IMR-90 (cell line): ENCODE data around the gene PSMD1. TPM values are rescaled to one million over a fixed set of nuclear protein-coding genes. Genes with fewer than 3 reads are reported as not detected.

ENCODE experiments used
- ATAC-seq: fragments of 200-7000 bp; cut with Tn5 transposase; 2 replicates; pipeline ENCODE4 v1.9.1; 2020; ENCODE audit warnings: low read depth, mild to moderate bottlenecking, moderate library complexity
- BruUV-seq: library from RNA; stranded (reverse); fragments of 400-500 nt; replicated peaks from 2 replicates; lab custom pipeline; 2021; lab: Mats Ljungman, UMichigan
- CTCF ChIA-PET: fragments of 300-600 bp; formaldehyde crosslinking; extraction: SDS; loops from one replicate; lab custom pipeline; 2021; ENCODE audit warnings: antibody characterized with exemption; lab: Yijun Ruan, JAX
- POLR2A ChIA-PET: fragments of 300-600 bp; sonication (Branson Sonifier 250); formaldehyde crosslinking; loops from one replicate; lab custom pipeline; 2022; ENCODE audit warnings: antibody characterized with exemption; ENCODE audit not compliant: unreplicated experiment; lab: Charles Lee
- DNase-seq: peaks from one replicate; pipeline ENCODE4 v3.0.0; 2013
- H2AFZ ChIP-seq: replicated peaks from 2 replicates; pipeline ENCODE3; 2013; ENCODE audit warnings: low read length, mild to moderate bottlenecking; ENCODE audit not compliant: poor library complexity
- H2AK5ac ChIP-seq: 2 replicates; pipeline ENCODE4 v1.6.1; 2013; ENCODE audit warnings: low read depth, low read length, inconsistent platforms
- H2AK9ac ChIP-seq: replicated peaks from 2 replicates; pipeline ENCODE3; 2013; ENCODE audit warnings: mild to moderate bottlenecking, low read depth, low read length, moderate library complexity; ENCODE audit not compliant: poor library complexity
- H2BK120ac ChIP-seq: 2 replicates; pipeline ENCODE4 v1.6.1; 2013; ENCODE audit warnings: low read depth, low read length, inconsistent platforms
- H2BK15ac ChIP-seq: 3 replicates; pipeline ENCODE4 v1.6.1; 2013; ENCODE audit warnings: low read depth, low read length, inconsistent platforms
- H2BK20ac ChIP-seq: 2 replicates; pipeline ENCODE4 v1.6.1; 2013; ENCODE audit warnings: low read depth, mild to moderate bottlenecking, inconsistent platforms, low read length, moderate library complexity
- H2BK5ac ChIP-seq: 2 replicates; pipeline ENCODE4 v1.6.1; 2013; ENCODE audit warnings: mild to moderate bottlenecking, low read depth, low read length, inconsistent platforms; ENCODE audit not compliant: poor library complexity, severe bottlenecking
- H3K14ac ChIP-seq: replicated peaks from 2 replicates; pipeline ENCODE4 v1.6.1; 2013; ENCODE audit warnings: low read depth, low read length, inconsistent platforms
- H3K18ac ChIP-seq: 2 replicates; pipeline ENCODE4 v1.6.1; 2013; ENCODE audit warnings: low read depth, low read length, control low read depth
- H3K23ac ChIP-seq: 2 replicates; pipeline ENCODE4 v1.6.1; 2013; ENCODE audit warnings: low read depth, low read length, inconsistent platforms
- H3K27ac ChIP-seq: 2 replicates; pipeline ENCODE4 v1.5.1; 2013; ENCODE audit warnings: mild to moderate bottlenecking, control low read depth, low read length; ENCODE audit not compliant: insufficient read depth
- H3K27me3 ChIP-seq: 2 replicates; pipeline ENCODE4 v1.6.1; 2013; ENCODE audit warnings: low read length; ENCODE audit not compliant: control insufficient read depth, insufficient read depth
- H3K36me3 ChIP-seq: 2 replicates; pipeline ENCODE4 v1.6.1; 2013; ENCODE audit warnings: low read length, mixed read lengths; ENCODE audit not compliant: control insufficient read depth, insufficient read depth
- H3K4ac ChIP-seq: 2 replicates; pipeline ENCODE4 v1.6.1; 2013; ENCODE audit warnings: low read depth, low read length, inconsistent platforms
- H3K4me1 ChIP-seq: 2 replicates; pipeline ENCODE4 v1.6.1; 2013; ENCODE audit warnings: low read length, mixed read lengths; ENCODE audit not compliant: control insufficient read depth, insufficient read depth
- H3K4me2 ChIP-seq: 2 replicates; pipeline ENCODE4 v1.6.1; 2013; ENCODE audit warnings: low read depth, mild to moderate bottlenecking, control low read depth, low read length, moderate library complexity
- H3K4me3 ChIP-seq: 2 replicates; pipeline ENCODE4 v1.5.1; 2013; ENCODE audit warnings: low read depth, mild to moderate bottlenecking, control low read depth, low read length, moderate library complexity; ENCODE audit not compliant: insufficient read depth
- H3K56ac ChIP-seq: 2 replicates; pipeline ENCODE4 v1.6.1; 2013; ENCODE audit warnings: low read length, inconsistent platforms; ENCODE audit not compliant: insufficient read depth; ENCODE audit errors: extremely low read depth
- H3K79me1 ChIP-seq, 2 experiments: 2 replicates each; pipeline ENCODE4 v1.6.1; 2013; ENCODE audit warnings: low read length in 2 of 2, inconsistent platforms in 1 of 2, low read depth in 1 of 2
- H3K9ac ChIP-seq: 2 replicates; pipeline ENCODE4 v1.6.1; 2013; ENCODE audit warnings: low read depth, low read length, control low read depth
- H3K9me1 ChIP-seq: 2 replicates; pipeline ENCODE4 v1.6.1; 2013; ENCODE audit warnings: low read length, inconsistent platforms; ENCODE audit not compliant: insufficient read depth
- H3K9me3 ChIP-seq: 2 replicates; pipeline ENCODE4 v1.6.1; 2013; ENCODE audit warnings: low read length; ENCODE audit not compliant: control insufficient read depth, insufficient read depth
- H4K20me1 ChIP-seq: 2 replicates; pipeline ENCODE4 v1.6.1; 2013; ENCODE audit warnings: low read length, inconsistent platforms; ENCODE audit not compliant: insufficient read depth
- H4K5ac ChIP-seq: 2 replicates; pipeline ENCODE4 v1.6.1; 2013; ENCODE audit warnings: mild to moderate bottlenecking, low read depth, low read length, control low read depth
- H4K8ac ChIP-seq, 2 experiments: 2 replicates each; pipeline ENCODE4 v1.6.1; 2013; ENCODE audit warnings: low read depth in 2 of 2, low read length in 2 of 2, control low read depth in 1 of 2, inconsistent platforms in 1 of 2
- H4K91ac ChIP-seq: 2 replicates; pipeline ENCODE4 v1.6.1; 2013; ENCODE audit warnings: low read depth, low read length, inconsistent platforms; ENCODE audit not compliant: insufficient read depth
- BHLHE40 ChIP-seq: fragments of 150-350 bp; IDR thresholded peaks from 2 replicates; pipeline ENCODE4 v1.6.1; 2016; ENCODE audit warnings: mild to moderate bottlenecking, low read depth, low read length
- CTCF ChIP-seq: conservative IDR thresholded peaks from 2 replicates; pipeline ENCODE4 v1.5.1; 2012; ENCODE audit warnings: mild to moderate bottlenecking, low read depth, low read length, improper control_type of control experiment
- MXI1 ChIP-seq: IDR thresholded peaks from 2 replicates; pipeline ENCODE4 v1.6.1; 2012; ENCODE audit warnings: low read depth, mild to moderate bottlenecking, low read length, moderate library complexity, borderline replicate concordance
- RAD21 ChIP-seq: IDR thresholded peaks from 2 replicates; pipeline ENCODE4 v1.6.1; 2012; ENCODE audit warnings: low read length, improper control_type of control experiment
- RCOR1 ChIP-seq: IDR thresholded peaks from 2 replicates; pipeline ENCODE4 v1.6.1; 2012; ENCODE audit warnings: mild to moderate bottlenecking, low read length, improper control_type of control experiment; ENCODE audit not compliant: insufficient replicate concordance
- SMC3 ChIP-seq: fragments of 150-350 bp; IDR thresholded peaks from 2 replicates; pipeline ENCODE4 v1.6.1; 2016; ENCODE audit warnings: low read depth, mild to moderate bottlenecking, antibody characterized with exemption, low read length, moderate library complexity
- USF2 ChIP-seq: fragments of 150-350 bp; IDR thresholded peaks from 2 replicates; pipeline ENCODE4 v1.6.1; 2017; ENCODE audit warnings: mild to moderate bottlenecking, antibody characterized with exemption, low read length, low read depth
- WGBS, 2 experiments: methylation state at CpG; one replicate each; pipeline versions ENCODE4 v1.1.5 to v1.1.7; 2013; ENCODE audit warnings: missing lambda C conversion rate in 2 of 2; ENCODE audit not compliant: insufficient read length in 1 of 2; ENCODE audit errors: extremely low coverage in 2 of 2; 5-methylcytosine and 5-hydroxymethylcytosine counted together
- dilution Hi-C: fragments of 300-500 bp; cut with HindIII; formaldehyde crosslinking; loops from one replicate; pipeline ENCODE4 v1.14.3; 2018; ENCODE audit warnings: low sequenced_read_pairs; ENCODE audit not compliant: unreplicated experiment
- in situ Hi-C: fragments of 300-500 bp; cut with MboI; formaldehyde crosslinking; loops from 3 replicates; pipeline ENCODE4 v1.14.3; 2019; ENCODE audit warnings: low sequenced_read_pairs, inconsistent platforms, mixed read lengths
- intact Hi-C: fragments of 100-400 bp; cut with micrococcal nuclease; formaldehyde crosslinking; loops from 2 replicates; pipeline ENCODE4 v1.10.0; 2022
- polyA plus RNA-seq, 3 experiments: library from polyadenylated mRNA; depleted of rRNA; stranded (reverse); fragments of >200 nt; gene quantifications; 2 replicates each; pipeline ENCODE4 v1.2.3, GENCODE V29; 2012; ENCODE audit warnings: low replicate concordance in 1 of 3
- total RNA-seq: library from RNA; depleted of rRNA; stranded (reverse); fragments of >200 nt; gene quantifications from 2 replicates; pipeline ENCODE4 v1.2.3, GENCODE V29; 2012

Gene PSMD1
- total and polyA plus RNA-seq, 2 of the 4 experiments (the other 2 are of a cell fraction), result 89.8 to 181 TPM

GRCh38 chr2:231110551-231110950 lies 53.9 kb downstream of the PSMD1 start:
- H3K36me3 ChIP-seq, result peaks cover 9% of the 10 kb centered on the region
- TF ChIP-seq RCOR1 (no peak), MXI1 (no peak), BHLHE40 (no peak), USF2 (no peak), CTCF (peak; percentile 40), SMC3 (peak; percentile 33; the same call in 1 of the 2 replicates), RAD21 (peak; percentile 49)
- peak overlapping the region; percentile 47; the same call in 1 of the 2 replicates for H3K27ac ChIP-seq
- no peak overlapping the region; the same call in 2 of the 3 replicates for H2BK15ac ChIP-seq
- peak overlapping the region; percentile 72; the same call in 1 of the 2 replicates for H3K4ac ChIP-seq
- in situ Hi-C loops (loop anchor here (5.0 kb wide), 1 partner anchor 82 kb away; no protein-coding TSS in a partner anchor), intact Hi-C loops (loop anchor here (5.0 kb wide), 1 partner anchor 52 kb away; no protein-coding TSS in a partner anchor), dilution Hi-C loops (no loop called here)
- H3K9me3 ChIP-seq, result no peaks in the 10 kb centered on the region
- H3K4me1 ChIP-seq, result peaks cover 16% of the 10 kb centered on the region
- no TSS peak for BruUV-seq
- peak overlapping the region; percentile 80 for H2BK20ac ChIP-seq
- peak overlapping the region; percentile 14; the same call in 1 of the 2 replicates for H3K4me2 ChIP-seq
- no peak overlapping the region for H2AK5ac ChIP-seq
- no peaks in the 10 kb centered on the region for H3K27me3 ChIP-seq
- peak overlapping the region; percentile 61; the same call in 1 of the 2 replicates for H3K14ac ChIP-seq
- peaks cover 7% of the 10 kb centered on the region; the same call in 1 of the 2 replicates for H3K9me1 ChIP-seq
- H2AK9ac ChIP-seq, result no peak overlapping the region
- no peak; the same call in 1 of the 2 replicates for ATAC-seq
- WGBS, 2 experiments, result no CpG with 5 or more reads among the region's 1 CpG
- POLR2A ChIA-PET, result interaction anchor here (0.6 kb wide), 1 partner anchor 18 kb away, joined by 3 read pairs; no protein-coding TSS in a partner anchor
- H3K4me3 ChIP-seq, result no peak overlapping the region
- H3K9ac ChIP-seq, result no peak overlapping the region
- H2AFZ ChIP-seq, result no peak overlapping the region
- peak overlapping the region; percentile 41; the same call in 1 of the 2 replicates for H3K23ac ChIP-seq
- no peak overlapping the region; the same call in 1 of the 2 replicates for H4K91ac ChIP-seq
- peak overlapping the region; percentile 67 for H2BK5ac ChIP-seq
- peak overlapping the region; percentile 91 for H4K5ac ChIP-seq
- H3K18ac ChIP-seq, result peak overlapping the region; percentile 86
- DNase-seq, result peak; percentile 60
- peaks cover 21 to 48% of the 10 kb centered on the region in 2 experiments; a peak in 3 of 4 replicates for H3K79me1 ChIP-seq
- no peaks in the 10 kb centered on the region for H4K20me1 ChIP-seq
- CTCF ChIA-PET, result interaction anchor here (1.1 to 2.3 kb wide), 2 partner anchors 82 to 118 kb away, joined by 6 to 7 read pairs; no protein-coding TSS in a partner anchor
- H3K56ac ChIP-seq, result no peak overlapping the region; the same call in 1 of the 2 replicates
- H2BK120ac ChIP-seq, result peak overlapping the region; percentile 67
- H4K8ac ChIP-seq, result peak overlapping the region in 1 of 2 experiments; percentile 54; a peak in 2 of 4 replicates
